ENCODE results near the gene RCAN1.

- TF ChIP-seq POLR2A (IDR thresholded peaks at IDR 0.05; ENCODE audit: low read depth, low read length) (no peak), POLR2AphosphoS5 (IDR thresholded peaks at IDR 0.05; ENCODE audit: low read depth, low read length) (no peak), SPI1 (IDR thresholded peaks at IDR 0.05; ENCODE audit: low read depth, low read length) (no peak), TAF1 (IDR thresholded peaks at IDR 0.05; ENCODE audit: low read depth, low read length) (no peak)
Observed at GRCh38 chr21:34604556-34604955, 10.4 kb downstream of the RCAN1 start.

Measured in GM12891 (cell line).